ENCODE data around the gene PSMC3.

PSMC3 gene

DNA sequence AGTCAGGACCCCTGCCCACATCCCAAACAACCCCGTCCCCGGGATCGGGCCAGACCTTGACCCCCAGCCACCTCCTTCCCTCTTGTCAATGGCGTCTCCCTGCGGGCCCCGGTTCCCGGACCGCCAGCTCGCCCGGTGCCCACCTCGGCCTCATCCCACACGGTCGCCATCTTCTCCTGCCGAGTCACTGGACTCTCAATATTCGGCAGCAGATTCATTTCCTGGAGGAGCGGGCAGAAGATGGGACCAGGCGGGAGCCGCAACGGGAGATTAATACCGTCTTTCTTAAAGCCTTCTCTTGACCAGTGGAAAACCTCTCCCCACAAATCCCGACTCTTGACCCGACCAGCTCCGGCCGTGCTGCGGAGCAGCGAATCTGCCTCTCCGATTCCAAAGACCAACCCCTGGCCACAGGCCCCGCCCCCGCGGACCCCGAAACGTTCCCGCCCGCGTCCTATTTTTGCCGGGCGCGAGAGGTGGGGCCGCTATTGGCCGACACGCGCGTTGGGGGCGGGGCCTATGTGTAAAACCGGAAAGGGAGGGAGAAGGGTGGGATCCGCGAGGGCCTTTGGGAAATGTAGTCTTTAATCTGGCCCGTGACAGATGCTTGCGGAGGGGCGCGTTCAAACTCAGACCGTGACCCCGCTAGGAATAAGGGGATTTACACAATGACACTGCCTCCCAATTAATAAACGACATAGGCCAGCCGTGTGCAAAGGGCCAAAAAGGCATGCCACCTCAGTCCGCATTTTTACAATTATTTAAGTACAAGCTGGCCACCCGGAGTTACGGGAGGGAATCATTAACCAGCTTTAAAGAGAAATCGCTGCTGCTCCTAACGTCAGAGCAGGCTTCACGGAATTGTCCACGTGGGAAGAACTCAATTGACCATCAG is at the start of gene PSMC3:
PSMC3 (minus strand) TSS at position 378 of the 895 bp plus-strand sequence; CDS start at position 218, 160 bp downstream.
- in situ Hi-C loops (cut with HindIII; ENCODE audit: low sequenced_read_pairs), result no loop called here
- TF ChIP-seq, protein P1, sequence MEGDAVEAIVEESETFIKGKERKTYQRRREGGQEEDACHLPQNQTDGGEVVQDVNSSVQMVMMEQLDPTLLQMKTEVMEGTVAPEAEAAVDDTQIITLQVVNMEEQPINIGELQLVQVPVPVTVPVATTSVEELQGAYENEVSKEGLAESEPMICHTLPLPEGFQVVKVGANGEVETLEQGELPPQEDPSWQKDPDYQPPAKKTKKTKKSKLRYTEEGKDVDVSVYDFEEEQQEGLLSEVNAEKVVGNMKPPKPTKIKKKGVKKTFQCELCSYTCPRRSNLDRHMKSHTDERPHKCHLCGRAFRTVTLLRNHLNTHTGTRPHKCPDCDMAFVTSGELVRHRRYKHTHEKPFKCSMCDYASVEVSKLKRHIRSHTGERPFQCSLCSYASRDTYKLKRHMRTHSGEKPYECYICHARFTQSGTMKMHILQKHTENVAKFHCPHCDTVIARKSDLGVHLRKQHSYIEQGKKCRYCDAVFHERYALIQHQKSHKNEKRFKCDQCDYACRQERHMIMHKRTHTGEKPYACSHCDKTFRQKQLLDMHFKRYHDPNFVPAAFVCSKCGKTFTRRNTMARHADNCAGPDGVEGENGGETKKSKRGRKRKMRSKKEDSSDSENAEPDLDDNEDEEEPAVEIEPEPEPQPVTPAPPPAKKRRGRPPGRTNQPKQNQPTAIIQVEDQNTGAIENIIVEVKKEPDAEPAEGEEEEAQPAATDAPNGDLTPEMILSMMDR (IDR thresholded peaks at IDR 0.05; ENCODE audit: low read depth, low read length), result no peak
- DNase-seq (ENCODE audit: low read depth, low spot score), result peak; percentile 97
- peak within 1 kb of the TSS; percentile 100 for H3K4me3 ChIP-seq (ENCODE audit: low read depth, low read length)

DNA sequence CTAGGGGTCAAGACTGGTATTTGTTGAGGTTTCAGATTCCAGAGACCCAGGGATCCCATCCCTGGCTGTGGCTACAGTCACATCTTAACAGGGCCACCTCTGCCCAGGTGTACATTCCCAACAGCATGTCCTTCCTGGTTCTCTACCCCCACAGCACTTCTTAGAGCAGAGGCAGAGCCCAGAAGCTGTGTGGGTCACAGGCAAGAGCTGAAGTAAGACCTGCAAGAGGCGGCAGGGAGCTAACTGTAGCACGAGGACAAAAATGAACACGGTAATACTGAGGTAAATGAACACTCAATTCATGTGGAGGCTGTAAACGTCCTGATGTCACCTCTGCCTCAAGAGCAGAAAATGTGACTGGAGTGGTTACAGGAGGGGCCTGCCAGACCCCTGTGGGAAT is 44.4 kb upstream of the PSMC3 start:
- in situ Hi-C loops (cut with HindIII; ENCODE audit: low sequenced_read_pairs), result no loop called here

DNA sequence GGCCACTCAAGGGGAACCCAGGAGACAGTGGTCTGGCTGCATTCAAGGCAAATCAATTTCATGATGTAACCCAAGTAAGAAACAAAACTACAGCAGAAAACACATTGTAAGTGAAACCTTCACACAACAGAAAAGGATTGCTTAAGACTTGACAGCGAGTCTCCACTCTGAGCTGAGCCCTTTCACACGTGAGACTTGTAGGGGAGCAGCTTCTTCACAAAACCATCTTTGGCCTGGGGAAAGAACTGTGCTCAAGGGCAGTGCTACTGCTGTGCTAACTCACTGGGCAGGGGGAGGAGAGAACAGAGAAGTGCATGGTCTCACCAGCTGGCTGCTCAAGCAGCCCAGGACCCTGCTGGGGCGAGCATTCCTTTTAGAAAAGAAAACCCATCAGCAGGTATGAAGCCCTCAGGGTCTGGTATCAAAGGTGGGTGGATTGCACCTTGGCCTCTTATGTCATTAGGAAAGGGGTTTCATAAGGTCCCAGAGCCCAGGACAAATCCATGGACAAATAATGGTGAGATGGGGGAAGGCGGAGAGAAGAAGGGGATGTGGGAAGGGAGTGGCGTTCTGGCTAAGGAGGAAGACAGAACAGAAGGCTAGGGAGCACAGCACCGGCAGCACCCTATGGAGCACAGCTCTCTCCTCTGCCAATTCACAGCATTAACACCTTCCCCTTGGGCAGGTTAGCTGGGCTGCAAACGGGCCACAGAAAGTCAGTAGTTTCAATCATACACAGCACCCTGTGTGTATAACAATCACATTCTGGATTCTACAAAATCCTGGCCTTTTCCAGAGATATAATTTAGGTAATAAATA is 43.3 kb upstream of the PSMC3 start:
- in situ Hi-C loops (cut with HindIII; ENCODE audit: low sequenced_read_pairs), result no loop called here
- H3K4me3 ChIP-seq (ENCODE audit: low read depth, low read length), result no peak overlapping the region
- TF ChIP-seq, protein P1 (IDR thresholded peaks at IDR 0.05; ENCODE audit: low read depth, low read length), result no peak
- DNase-seq (ENCODE audit: low read depth, low spot score), result peak; percentile 30

More for the DNA sequence above, 44.4 kb upstream of the PSMC3 start:
- H3K4me3 ChIP-seq (ENCODE audit: low read depth, low read length), result no peak overlapping the region
- TF ChIP-seq, protein P1 (IDR thresholded peaks at IDR 0.05; ENCODE audit: low read depth, low read length), result no peak
- no peak for DNase-seq (ENCODE audit: low read depth, low spot score)

DNA sequence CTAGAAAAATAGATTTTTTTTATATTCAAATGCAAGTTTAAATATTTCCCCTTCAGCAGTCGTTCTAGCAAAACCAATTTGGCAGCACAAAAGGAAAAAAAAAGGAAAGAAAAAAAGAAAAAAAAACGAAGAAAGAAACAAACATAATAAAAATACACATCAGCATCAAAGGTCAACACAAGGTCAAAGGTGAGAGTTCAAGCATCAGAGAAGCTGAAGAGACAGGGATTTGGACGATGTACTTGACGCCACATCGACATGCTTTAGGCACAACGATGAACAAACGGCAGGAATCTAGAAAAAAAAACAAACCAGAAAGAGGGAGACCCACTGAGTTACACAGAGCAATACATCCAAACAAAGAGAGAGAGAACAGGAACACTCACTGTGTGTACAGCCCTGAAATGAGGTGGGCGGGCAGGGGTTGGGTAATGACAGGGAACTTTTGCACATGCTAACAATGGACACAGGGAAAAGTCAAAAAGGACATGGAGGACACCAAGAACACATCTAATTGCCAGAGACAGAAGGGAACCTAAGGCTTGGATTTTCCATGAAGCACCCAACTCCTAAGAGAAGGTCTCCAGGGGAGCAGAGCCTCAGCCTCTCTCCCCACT is 42.5 kb upstream of the PSMC3 start:
- TF ChIP-seq, protein P1 (IDR thresholded peaks at IDR 0.05; ENCODE audit: low read depth, low read length), result no peak
- DNase-seq (ENCODE audit: low read depth, low spot score), result peak; percentile 47
- in situ Hi-C loops (cut with HindIII; ENCODE audit: low sequenced_read_pairs), result no loop called here
- H3K4me3 ChIP-seq (ENCODE audit: low read depth, low read length), result no peak overlapping the region

DNA sequence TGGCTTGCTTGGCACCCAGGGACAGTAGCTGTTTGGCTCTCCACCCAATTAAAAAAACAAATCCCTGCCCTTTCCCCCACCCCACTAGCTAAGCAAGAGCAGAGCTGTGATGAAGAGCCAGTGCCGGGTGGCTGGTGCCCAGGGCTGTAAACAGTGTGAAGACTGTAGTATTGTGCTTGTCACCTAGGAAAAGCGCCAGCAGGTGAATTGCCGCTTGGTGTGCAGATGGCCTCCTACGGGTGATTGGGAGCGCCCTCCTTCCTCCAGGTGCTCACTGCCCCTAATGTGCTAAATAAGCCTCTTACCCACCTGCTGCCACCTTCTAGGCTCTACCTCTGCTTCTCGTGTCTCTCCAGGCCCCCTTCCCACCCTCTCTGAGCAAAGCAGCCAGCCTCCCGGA is 41.1 kb upstream of the PSMC3 start:
- TF ChIP-seq, protein P1 (IDR thresholded peaks at IDR 0.05; ENCODE audit: low read depth, low read length), result no peak

DNA sequence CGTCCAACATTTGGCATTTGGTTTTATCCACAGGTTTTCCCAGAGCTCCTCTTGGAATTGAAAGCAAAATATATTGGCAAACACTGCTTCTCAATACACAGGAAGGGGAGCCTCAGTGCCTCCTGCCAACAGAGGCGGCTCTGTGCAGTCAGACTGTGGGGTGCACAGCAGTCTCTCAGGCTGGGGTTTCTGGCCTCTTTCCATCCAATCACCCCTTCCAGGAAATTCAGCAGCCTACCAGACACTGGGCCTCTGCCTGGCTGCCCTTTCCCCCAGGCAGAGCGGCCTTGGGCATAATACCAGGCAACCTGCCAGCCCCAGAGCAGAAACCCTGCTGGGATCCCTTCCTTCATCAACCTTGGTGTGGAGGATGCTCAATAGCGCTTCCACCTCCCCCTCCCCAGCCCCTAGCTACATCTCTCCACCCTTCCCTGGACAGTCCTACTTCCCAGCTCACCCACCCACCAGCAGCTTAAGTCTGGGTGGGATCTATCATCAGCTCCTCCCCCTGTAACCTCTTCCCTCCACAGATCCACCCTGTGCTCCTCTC is 40.5 kb upstream of the PSMC3 start:
- no peak overlapping the region for H3K4me3 ChIP-seq (ENCODE audit: low read depth, low read length)
- in situ Hi-C loops (cut with HindIII; ENCODE audit: low sequenced_read_pairs), result no loop called here
- TF ChIP-seq, protein P1 (IDR thresholded peaks at IDR 0.05; ENCODE audit: low read depth, low read length), result no peak
- DNase-seq (ENCODE audit: low read depth, low spot score), result peak; percentile 79

More for the DNA sequence above, 41.1 kb upstream of the PSMC3 start:
- in situ Hi-C loops (cut with HindIII; ENCODE audit: low sequenced_read_pairs), result no loop called here
- no peak overlapping the region for H3K4me3 ChIP-seq (ENCODE audit: low read depth, low read length)
- DNase-seq (ENCODE audit: low read depth, low spot score), result no peak

Data from astrocyte of the spinal cord (primary cell).